8988T (cell line): ENCODE results near the gene RASGRP2.
A peak's percentile ranks its signal among the peaks of the same experiment; 100 is the strongest.

Experiments used
- DNase-seq: peaks from one replicate; pipeline ENCODE4 v3.0.0; 2011

Gene RASGRP2

DNA sequence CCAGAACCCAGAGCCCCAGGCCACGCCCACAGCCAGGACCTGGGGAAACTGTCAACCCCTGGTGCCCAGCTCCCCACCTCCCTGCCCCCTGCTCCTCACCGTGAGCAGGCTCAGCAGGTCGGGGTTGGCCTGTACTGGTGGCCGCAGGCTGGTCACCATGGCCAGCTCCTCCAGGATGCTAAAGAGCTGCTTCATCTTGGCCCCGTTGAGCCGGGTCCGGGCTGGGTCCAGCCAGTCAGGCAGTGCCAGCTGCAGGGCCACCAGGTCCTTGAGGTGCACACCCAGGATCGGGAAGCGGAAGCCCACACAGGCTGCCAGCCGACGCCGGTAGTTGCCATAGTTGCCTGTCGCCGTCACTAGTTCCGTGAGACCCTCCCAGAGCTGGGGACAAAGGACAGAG lies 7.3 kb downstream of the RASGRP2 start:
- DNase-seq: no peak

GRCh38 chr11:64735725-64736259 lies 8.2 kb downstream of the RASGRP2 start:
- DNase-seq: no peak

- DNase-seq: no peak
Observed at GRCh38 chr11:64734811-64735724, 8.9 kb downstream of the RASGRP2 start.

DNA sequence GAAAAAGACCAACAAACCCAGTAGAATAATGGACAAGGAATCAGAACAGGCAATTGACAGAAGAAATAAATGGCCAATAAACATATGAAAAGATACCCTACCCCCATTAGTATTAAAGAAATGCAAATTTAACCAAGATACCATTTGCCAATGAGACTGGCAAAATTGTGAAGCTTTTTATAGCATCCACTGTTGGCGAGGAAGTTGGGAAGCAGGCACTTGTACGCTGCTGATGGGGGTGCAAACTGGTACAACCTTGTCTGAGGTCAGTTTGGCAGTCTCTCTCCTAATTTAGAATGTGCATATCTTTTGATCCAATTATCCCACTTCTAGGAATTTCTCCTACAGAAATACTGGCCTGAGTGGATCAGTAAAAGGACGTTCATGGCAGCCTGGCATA lies 12.3 kb downstream of the RASGRP2 start:
- no peak for DNase-seq

DNA sequence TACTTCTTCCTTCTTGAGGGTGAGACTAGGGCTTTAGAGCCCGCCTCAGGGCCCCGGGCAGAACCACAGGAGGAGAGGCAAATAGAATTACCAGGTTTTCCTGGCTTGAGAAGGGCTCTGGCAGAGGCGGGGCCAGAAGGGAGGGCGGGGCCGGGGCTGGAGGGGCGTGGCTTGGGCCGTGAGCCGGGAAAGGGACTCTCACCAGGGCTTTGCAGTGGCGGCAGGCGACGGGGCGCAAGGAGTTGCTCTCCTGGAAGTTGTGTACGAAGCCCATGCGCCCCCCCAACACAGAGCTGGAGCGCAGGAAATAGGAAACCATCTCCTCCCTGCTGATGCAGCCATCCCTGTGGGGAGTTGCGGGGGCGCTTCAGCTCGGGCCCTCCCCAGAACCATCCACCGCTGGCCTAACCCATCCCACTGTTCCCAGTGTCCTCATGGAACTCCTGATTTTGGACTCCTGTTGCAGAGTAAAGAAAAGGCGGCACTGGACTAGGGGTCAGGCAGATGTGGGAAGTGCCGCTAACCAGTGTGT lies 14.0 kb downstream of the RASGRP2 start:
- peak; percentile 52 for DNase-seq

DNA sequence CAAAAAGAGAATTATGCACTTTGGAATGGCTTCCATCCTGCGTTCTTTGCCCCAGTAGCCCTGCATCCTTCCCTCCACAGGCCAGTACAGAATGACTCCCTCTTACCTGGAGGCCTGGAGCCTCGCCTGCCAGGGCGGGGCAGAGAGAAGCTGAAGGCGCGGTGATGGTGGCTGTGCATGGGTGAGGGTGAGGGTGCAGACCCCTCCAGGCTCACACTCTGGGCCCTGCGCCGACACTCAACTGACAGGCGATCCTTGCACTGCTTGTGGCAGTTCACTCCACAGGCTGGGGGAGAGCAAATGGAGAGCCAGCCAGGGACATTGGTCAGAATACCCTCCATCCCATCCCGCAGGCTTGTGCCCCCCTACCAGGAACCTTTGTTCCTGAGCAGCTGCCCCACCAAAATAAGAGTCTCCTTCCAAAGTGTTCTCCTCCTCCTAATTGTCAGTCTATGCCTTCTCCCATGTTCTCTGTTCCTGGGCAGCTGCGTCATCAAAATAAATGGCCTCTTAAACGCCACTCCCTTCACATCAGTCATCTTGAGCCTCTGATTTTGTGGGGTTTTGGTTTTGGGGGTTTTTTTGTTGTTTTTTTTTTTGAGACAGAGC lies 15.1 kb downstream of the RASGRP2 start:
- no peak for DNase-seq

DNA sequence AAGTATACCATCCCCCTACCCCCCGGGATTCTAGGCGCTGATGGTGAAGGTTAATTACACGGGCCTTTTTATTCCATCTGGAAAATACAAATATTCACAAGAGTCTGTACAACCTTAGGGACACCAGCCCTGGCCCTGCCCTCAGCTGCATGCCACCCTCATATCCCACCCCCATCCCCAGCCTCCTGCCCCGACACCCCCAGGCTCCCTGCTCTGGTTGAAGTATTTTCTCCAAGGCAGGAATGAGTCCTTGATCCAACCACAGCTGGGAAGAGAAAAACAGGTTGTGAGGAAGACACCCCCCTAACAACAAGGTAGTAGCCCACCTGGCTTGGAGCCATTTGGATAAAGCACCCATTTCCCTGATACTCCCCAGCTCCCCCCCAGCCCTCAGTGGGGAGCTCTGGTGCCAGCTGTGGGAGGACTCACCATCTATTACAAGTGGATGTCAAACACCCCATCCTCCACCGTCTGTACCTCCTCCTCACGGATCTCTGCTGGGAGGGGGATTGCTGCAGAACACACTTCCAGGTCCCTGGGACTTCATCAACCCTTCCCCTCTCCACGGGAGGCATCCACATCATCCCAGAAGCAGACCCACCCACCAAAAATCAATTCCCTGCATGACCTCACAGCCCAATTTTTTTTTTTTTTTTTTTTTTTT lies 16.9 kb downstream of the RASGRP2 start:
- no peak for DNase-seq

GRCh38 chr11:64726211-64726641 lies 17.7 kb downstream of the RASGRP2 start:
- peak; percentile 32 for DNase-seq

DNA sequence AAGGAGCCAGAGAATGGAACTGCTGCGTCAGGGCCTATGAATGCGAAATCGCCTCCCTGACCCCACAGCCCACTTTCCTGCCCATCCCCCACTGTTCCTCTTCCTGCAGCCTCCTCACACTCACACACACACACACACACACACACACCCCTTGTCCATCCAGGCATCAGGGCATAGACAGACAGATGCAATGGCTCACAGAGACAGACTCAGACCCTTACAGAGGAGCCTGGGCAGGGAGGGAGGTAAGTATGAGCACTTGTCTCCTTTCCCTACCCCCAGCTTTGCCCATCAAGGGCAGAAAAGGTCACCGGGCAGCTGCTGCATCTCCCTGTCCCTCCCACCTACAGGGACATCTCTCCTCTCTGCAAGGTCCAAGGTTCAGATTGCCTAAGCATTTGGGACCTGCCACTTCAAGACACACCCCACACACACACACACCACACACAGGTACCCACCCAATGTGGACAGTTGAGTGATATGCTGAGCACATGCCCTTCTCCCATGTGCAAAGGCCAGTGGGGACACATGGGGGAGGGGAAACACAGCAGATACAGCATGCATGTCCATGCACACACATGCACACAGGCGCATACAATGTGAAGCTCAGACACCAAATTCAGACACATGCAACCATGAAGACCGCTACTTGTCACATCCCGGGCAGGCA lies 18.9 kb downstream of the RASGRP2 start:
- DNase-seq: no peak

DNA sequence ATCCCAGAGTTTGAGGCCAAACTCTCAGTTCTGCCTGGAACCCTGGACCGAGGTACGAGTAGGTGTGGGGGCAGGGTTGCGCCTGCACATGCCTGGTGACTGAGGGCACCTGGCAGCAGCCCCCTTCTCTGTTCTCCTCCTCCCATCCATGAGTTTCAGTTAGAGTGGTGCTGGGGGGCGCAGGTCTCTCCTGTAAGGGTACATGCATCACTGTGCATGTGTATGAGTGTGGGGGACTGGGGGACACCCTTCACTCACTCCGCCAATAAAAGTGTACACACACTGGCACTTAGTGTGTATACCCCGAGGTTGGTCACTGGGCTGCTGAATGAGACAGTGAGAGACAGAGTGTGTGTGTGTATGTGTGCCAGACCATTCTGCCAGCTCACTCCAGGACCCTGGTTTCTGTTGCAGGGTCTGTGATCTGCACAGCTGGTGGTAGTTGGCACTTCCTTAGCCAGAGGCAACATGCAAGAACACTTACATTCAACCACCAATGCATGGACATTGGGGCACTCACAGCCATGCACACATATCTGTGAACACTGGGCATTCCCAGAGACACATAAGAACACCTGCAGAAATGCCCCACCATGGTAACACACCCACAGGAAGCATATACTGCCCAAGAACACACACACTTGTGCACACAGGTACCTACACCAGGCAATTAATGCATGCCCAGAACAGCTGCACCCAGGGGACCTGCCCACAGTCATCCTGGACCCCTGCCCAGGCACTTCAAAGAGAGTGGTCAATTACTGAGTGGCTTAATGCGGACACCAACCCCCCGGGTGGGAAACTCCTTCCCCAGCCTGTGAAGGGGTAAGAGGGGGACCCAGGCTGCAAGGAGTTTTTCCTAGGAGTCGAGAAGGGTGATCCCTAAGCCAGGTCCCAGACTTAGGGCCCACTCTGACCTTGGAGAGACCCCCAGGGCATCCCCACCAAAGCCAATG lies 19.8 kb downstream of the RASGRP2 start:
- DNase-seq: no peak

- DNase-seq: peak; percentile 99
Observed at GRCh38 chr11:64723117-64723906, 20.6 kb downstream of the RASGRP2 start, which contains the start of gene NRXN2. NRXN2 (minus strand) TSS chr11:64723197; CDS start chr11:64713699, 9,498 bp downstream.

- DNase-seq: peak; percentile 47
Observed at GRCh38 chr11:64722141-64723065, 21.5 kb downstream of the RASGRP2 start.

DNA sequence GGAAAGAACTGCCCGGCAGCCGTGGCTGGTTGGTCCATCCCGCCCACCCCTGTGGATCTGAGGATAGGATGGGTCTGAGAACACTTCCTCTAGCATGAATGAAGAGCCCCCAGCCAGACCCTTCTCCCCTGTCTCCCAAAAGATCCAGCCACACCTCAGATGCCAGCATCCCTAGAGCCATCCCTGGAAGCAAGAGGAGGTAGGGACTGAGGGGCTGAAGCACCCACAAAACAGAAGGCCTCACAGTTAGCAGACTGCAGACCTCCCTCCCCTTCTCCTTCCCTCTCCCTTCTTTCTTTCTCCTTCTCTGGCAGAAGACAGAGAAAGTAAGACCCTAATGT lies 22.6 kb downstream of the RASGRP2 start:
- peak; percentile 47 for DNase-seq

DNA sequence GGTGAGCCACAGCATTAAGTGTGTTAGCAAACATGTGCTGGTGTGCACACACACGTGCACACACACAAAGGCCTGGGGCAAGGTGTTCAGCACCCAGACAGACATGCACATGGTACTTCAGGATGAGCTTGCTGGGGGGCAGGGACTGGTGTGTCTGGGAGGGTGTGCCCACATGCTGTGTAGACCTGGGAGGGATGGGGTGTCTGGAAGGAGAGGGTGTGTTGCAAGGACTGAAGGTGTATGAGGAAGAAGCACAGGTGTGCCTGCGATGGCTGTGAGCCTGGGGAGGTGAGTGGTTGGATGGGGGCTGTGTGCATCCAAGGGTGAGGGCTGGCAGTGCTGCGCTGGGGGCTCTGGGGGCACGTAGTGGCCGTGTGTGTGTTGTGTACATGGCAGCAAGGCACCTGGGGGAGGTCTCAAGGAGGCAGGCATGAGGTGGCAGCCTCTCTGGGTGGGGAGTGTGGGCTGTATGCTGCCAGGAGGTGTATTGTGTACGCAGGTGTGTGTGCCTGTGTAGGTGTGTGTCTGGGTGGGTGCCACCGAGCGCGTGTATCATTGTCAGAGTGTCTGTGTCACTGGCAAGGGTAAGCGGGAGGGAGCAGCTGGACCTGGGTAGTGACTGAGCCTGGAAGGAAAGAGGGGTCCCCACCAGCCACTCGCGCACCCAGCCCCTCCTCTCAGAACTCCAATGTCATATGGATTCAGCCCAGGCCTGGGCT lies 23.1 kb downstream of the RASGRP2 start:
- no peak for DNase-seq

- DNase-seq: peak; percentile 34
Observed at GRCh38 chr11:64720167-64720566, 23.8 kb downstream of the RASGRP2 start.

DNA sequence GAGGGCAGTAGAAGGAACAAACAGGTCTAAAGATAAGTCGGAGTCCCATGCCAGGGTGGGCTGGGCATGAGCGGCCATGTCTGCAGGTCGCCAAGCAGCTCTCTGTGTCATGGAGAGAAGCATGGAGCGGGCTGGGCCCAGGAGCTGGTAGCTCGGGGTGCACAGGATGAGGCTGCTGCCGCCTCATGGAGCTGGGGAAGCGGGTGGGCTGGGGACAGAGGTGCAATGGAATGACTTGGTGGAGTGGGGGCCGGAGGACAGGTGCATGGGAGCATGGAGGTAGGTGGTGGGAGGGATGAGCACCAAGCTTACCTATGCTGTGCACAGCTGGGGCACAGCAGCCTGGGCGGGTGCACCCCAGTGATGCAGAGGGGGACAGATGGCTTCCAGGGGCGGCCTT lies 24.5 kb downstream of the RASGRP2 start:
- DNase-seq: peak; percentile 29

DNA sequence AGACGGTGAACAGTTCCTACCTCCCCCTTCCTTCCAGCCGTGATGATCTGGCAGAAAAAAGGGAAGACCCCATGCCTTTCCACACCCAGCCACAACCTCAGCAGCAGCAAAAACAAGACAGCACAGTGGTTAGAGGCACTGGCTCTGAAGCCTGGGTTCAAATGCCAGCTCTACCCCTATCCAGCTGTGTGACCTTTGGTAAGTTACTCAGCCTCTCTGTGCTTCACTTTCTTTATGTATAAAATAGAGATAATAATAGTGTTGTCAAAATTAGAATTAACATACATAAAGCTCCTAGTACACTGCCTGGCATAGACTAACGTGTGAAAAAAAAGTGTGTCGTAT lies 25.2 kb downstream of the RASGRP2 start:
- no peak for DNase-seq

GRCh38 chr11:64718084-64718779 lies 25.7 kb downstream of the RASGRP2 start:
- peak; percentile 45 for DNase-seq
